Caco-2 (cell line): ENCODE measurements around the gene PITX2. TPM values are rescaled to one million over a fixed set of nuclear protein-coding genes. Genes with fewer than 3 reads are reported as not detected.
"Not testable (repeated sequence)": the region's sequence is repeated elsewhere in the genome, so short reads cannot be mapped to it uniquely, and the experiment has no call there.

ENCODE experiments used
- BruUV-seq: library from RNA; stranded (reverse); fragments of 400-500 nt; replicated peaks from 2 replicates; lab custom pipeline; 2021; lab: Mats Ljungman, UMichigan
- CTCF ChIA-PET: fragments of 300-600 bp; sonication (Branson Sonifier 250); formaldehyde crosslinking; loops from one replicate; lab custom pipeline; 2022; ENCODE audit warnings: antibody characterized with exemption; lab: Charles Lee
- POLR2A ChIA-PET: fragments of 300-600 bp; sonication (Branson Sonifier 250); formaldehyde crosslinking; loops from one replicate; lab custom pipeline; 2022; ENCODE audit warnings: antibody characterized with exemption; lab: Charles Lee
- DNase-seq, 2 experiments: peaks; one replicate each; pipeline versions ENCODE4 v3.0.0 to v3.0.0-alpha.2; 2020 to 2022
- H3K27me3 ChIP-seq: replicated peaks from 2 replicates; pipeline ENCODE4 v1.6.0; 2011; ENCODE audit warnings: low read length; ENCODE audit not compliant: control insufficient read depth, insufficient read depth
- H3K36me3 ChIP-seq: 2 replicates; pipeline ENCODE4 v1.5.1; 2011; ENCODE audit warnings: low read length; ENCODE audit not compliant: control insufficient read depth, insufficient read depth
- H3K4me1 ChIP-seq: fragments of 250-450 bp; sonication (Bioruptor Pico); 2 replicates; pipeline ENCODE4 v1.5.1; 2020; ENCODE audit warnings: mild to moderate bottlenecking
- H3K4me3 ChIP-seq: 2 replicates; pipeline ENCODE4 v1.5.1; 2011; ENCODE audit warnings: low read depth, mild to moderate bottlenecking, control low read depth, low read length
- H3K9me3 ChIP-seq: fragments of 250-450 bp; sonication (Bioruptor Pico); 2 replicates; pipeline ENCODE4 v1.5.1; 2020; ENCODE audit warnings: mild to moderate bottlenecking, moderate library complexity
- H3K27ac Mint-ChIP-seq: one replicate; pipeline ENCODE4 v1.8.0; 2022; ENCODE audit warnings: mixed read lengths; ENCODE audit not compliant: unreplicated experiment
- H3K27me3 Mint-ChIP-seq: one replicate; pipeline ENCODE4 v1.8.0; 2022; ENCODE audit warnings: mixed read lengths; ENCODE audit not compliant: insufficient read depth, unreplicated experiment
- H3K36me3 Mint-ChIP-seq: one replicate; pipeline ENCODE4 v1.8.0; 2022; ENCODE audit warnings: mild to moderate bottlenecking, mixed read lengths; ENCODE audit not compliant: insufficient read depth, unreplicated experiment
- H3K4me1 Mint-ChIP-seq: one replicate; pipeline ENCODE4 v1.8.0; 2022; ENCODE audit warnings: low read depth, mixed read lengths; ENCODE audit not compliant: unreplicated experiment
- H3K4me3 Mint-ChIP-seq: one replicate; pipeline ENCODE4 v1.8.0; 2022; ENCODE audit warnings: mild to moderate bottlenecking, moderate library complexity, mixed read lengths; ENCODE audit not compliant: unreplicated experiment
- H3K9me3 Mint-ChIP-seq: one replicate; pipeline ENCODE4 v1.8.0; 2022; ENCODE audit warnings: mixed read lengths; ENCODE audit not compliant: unreplicated experiment
- CTCF ChIP-seq, 2 experiments: fragments of 200-600 bp in 1 of 2; IDR thresholded peaks; 1 replicate in 1 of 2; 2 replicates in 1 of 2; pipeline versions ENCODE4 v1.5.1 to v1.8.0; 2011 to 2022; ENCODE audit warnings: antibody characterized with exemption in 1 of 2, control low read depth in 1 of 2, inconsistent platforms in 1 of 2, low read depth in 1 of 2, low read length in 1 of 2, mild to moderate bottlenecking in 1 of 2, moderate library complexity in 1 of 2; ENCODE audit not compliant: insufficient read depth in 1 of 2, severe bottlenecking in 1 of 2, unreplicated experiment in 1 of 2
- intact Hi-C: fragments of 100-400 bp; cut with micrococcal nuclease; formaldehyde crosslinking; loops from one replicate; pipeline ENCODE4 v1.10.0; 2022; ENCODE audit not compliant: unreplicated experiment
- total RNA-seq: library from RNA; stranded (reverse); gene quantifications from 2 replicates; pipeline ENCODE4 v1.2.3, GENCODE V29; 2022

PITX2 gene
- total RNA-seq, 1 experiment from 2014 or later = 82.8 TPM

DNA sequence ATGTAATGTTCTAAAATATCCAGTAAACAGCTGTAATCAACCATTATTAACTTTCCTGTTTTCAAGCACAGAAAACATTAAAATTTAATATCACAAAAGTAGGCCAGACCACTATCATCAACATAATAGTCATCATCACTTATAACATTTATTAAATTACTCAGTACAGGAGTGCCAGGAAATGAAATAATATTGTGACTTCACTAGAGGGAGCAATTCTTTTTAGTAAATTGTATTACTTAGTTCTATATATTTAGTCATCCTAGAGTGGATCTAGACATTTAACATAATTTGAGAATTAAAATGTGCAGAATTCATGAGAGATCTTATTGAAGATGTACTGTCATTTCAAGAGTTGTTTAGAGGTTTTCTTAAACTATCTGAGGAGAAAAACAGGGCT, 33.6 kb downstream of the PITX2 start:
- POLR2A ChIA-PET = no interaction called here
- no peak for DNase-seq

GRCh38 chr4:110587666-110588285, 35.1 kb downstream of the PITX2 start:
- Mint-ChIP-seq H3K4me3 (no peak overlapping the region), H3K4me1 (no peaks in the 10 kb centered on the region), H3K27ac (no peak overlapping the region), H3K36me3 (no peaks in the 10 kb centered on the region), H3K9me3 (no peaks in the 10 kb centered on the region), H3K27me3 (no peaks in the 10 kb centered on the region)
- intact Hi-C loops = loop anchor here (5.0 kb wide), 1 partner anchor 245 kb away; no protein-coding TSS in a partner anchor
- Histone ChIP-seq H3K9me3 (no peaks in the 10 kb centered on the region), H3K27me3 (no peaks in the 10 kb centered on the region), H3K4me1 (no peaks in the 10 kb centered on the region), H3K4me3 (no peak overlapping the region), H3K36me3 (no peaks in the 10 kb centered on the region)
- CTCF ChIA-PET = no interaction called here
- no peak for DNase-seq
- no peak for TF ChIP-seq CTCF (IDR thresholded peaks at IDR 0.05; ENCODE audit: insufficient read depth in 1 of 2, low read depth in 1 of 2, low read length in 1 of 2, severe bottlenecking in 1 of 2, unreplicated experiment in 1 of 2)
- no TSS peak for BruUV-seq
- POLR2A ChIA-PET = no interaction called here

More for the DNA sequence above, 33.6 kb downstream of the PITX2 start:
- Histone ChIP-seq H3K4me1 (no peaks in the 10 kb centered on the region), H3K4me3 (no peak overlapping the region), H3K36me3 (no peaks in the 10 kb centered on the region), H3K27me3 (no peaks in the 10 kb centered on the region), H3K9me3 (no peaks in the 10 kb centered on the region; the same call in 1 of the 2 replicates)
- intact Hi-C loops = loop anchor here (1.0 to 5.0 kb wide), 2 partner anchors 247 to 381 kb away; no protein-coding TSS in a partner anchor
- no TSS peak for BruUV-seq
- Mint-ChIP-seq H3K4me1 (no peaks in the 10 kb centered on the region), H3K9me3 (no peaks in the 10 kb centered on the region), H3K27ac (no peak overlapping the region), H3K27me3 (no peaks in the 10 kb centered on the region), H3K36me3 (no peaks in the 10 kb centered on the region), H3K4me3 (no peak overlapping the region)
- CTCF ChIA-PET = no interaction called here
- TF ChIP-seq CTCF (IDR thresholded peaks at IDR 0.05; ENCODE audit: insufficient read depth in 1 of 2, low read depth in 1 of 2, low read length in 1 of 2, severe bottlenecking in 1 of 2, unreplicated experiment in 1 of 2) = peak in 1 of 2 experiments; percentile 37

DNA sequence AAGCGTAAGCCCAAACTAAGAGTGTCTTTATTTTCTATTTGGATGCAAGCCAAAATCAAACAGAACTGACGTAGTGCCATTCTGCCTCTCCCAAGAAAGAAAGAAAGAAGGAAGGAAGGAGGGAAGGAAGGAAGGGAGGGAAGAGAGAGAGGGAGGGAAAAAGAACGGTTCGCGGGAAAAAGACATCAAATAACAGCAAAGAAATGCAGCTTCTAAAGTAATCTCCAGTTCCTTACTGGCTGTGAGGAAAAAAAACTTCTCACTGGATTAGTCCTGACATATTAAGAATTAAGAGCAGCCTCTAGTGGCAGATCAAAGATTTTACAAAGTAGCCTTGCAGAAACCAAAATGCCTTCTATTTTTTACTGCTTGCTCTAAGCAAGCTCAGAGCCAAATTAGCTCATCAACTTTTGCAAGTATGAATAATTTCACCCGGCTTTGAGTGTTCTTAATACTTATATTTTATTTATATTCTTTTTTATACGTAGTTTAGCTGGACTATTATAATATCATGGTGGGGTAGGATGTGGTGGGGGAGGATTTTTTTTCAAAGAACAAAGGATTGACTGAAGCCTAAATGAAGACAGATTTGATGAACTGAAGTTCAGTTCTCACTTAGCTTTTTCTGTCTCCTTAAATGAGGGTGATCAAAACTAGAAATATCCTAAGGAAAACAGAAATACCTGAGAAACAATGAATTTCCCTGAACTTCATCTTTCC, 36.6 kb downstream of the PITX2 start:
- H3K4me3 ChIP-seq = no peak overlapping the region
- no peak overlapping the region for H3K27ac Mint-ChIP-seq

DNA sequence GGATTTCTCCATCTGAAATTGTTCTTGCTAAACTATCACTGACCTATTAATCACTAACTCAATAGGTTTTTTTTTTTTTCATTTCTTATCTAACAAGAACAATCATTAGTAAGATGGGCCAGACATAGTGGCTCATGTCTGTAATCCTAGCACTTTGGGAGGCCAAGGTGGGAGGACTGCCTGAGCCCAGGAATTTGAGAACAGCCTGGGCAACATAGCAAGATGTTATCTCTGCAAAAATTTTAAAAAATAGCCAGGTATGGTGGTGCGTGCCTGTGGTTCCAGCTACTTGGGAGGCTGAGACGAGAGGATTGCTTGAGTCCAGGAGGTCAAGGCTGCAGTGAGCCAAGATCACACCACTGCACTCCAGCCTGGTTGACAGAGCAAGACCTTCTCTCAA, 46.2 kb downstream of the PITX2 start:
- BruUV-seq, H3K36me3 Mint-ChIP-seq, H3K4me3 ChIP-seq, CTCF ChIA-PET, H3K36me3 ChIP-seq, H3K27ac Mint-ChIP-seq, H3K4me3 Mint-ChIP-seq, intact Hi-C loops, H3K4me1 ChIP-seq, H3K9me3 ChIP-seq, DNase-seq, H3K27me3 Mint-ChIP-seq, H3K4me1 Mint-ChIP-seq, H3K27me3 ChIP-seq, POLR2A ChIA-PET: not testable (repeated sequence)
- peaks cover 25% of the 10 kb centered on the region for H3K9me3 Mint-ChIP-seq

More for the DNA sequence above, 36.6 kb downstream of the PITX2 start:
- Mint-ChIP-seq H3K27me3 (no peaks in the 10 kb centered on the region), H3K4me3 (no peak overlapping the region), H3K9me3 (no peaks in the 10 kb centered on the region), H3K4me1 (no peaks in the 10 kb centered on the region), H3K36me3 (no peaks in the 10 kb centered on the region)
- H3K9me3 ChIP-seq = no peaks in the 10 kb centered on the region
- intact Hi-C loops = loop anchor here (1.0 to 5.0 kb wide), 2 partner anchors 70 to 244 kb away; no protein-coding TSS in a partner anchor
- no peaks in the 10 kb centered on the region for H3K4me1 ChIP-seq
- TF ChIP-seq CTCF (IDR thresholded peaks at IDR 0.05; ENCODE audit: insufficient read depth in 1 of 2, low read depth in 1 of 2, low read length in 1 of 2, severe bottlenecking in 1 of 2, unreplicated experiment in 1 of 2) = peak; percentile 40 to 52
- H3K27me3 ChIP-seq = no peaks in the 10 kb centered on the region
- DNase-seq = peak in 1 of 2 experiments; percentile 6
- H3K36me3 ChIP-seq = no peaks in the 10 kb centered on the region
- POLR2A ChIA-PET = no interaction called here
- BruUV-seq = no TSS peak
- CTCF ChIA-PET = interaction anchor here (0.6 kb wide), 1 partner anchor 380 kb away, joined by 3 read pairs; no protein-coding TSS in a partner anchor
